Suppressor macrophage treated with lipopolysaccharide for 4 hours (primary cell): ENCODE measurements around the gene MAPK8IP3.
"Not testable (repeated sequence)": the region's sequence is repeated elsewhere in the genome, so short reads cannot be mapped to it uniquely, and the experiment has no call there.

ENCODE experiments used
- DNase-seq: peaks from one replicate; pipeline ENCODE4 v3.0.0-alpha.2; 2020

MAPK8IP3 gene

GRCh38 chr16:1788095-1788707 is 82.2 kb downstream of the MAPK8IP3 start:
- DNase-seq, result no peak

DNA sequence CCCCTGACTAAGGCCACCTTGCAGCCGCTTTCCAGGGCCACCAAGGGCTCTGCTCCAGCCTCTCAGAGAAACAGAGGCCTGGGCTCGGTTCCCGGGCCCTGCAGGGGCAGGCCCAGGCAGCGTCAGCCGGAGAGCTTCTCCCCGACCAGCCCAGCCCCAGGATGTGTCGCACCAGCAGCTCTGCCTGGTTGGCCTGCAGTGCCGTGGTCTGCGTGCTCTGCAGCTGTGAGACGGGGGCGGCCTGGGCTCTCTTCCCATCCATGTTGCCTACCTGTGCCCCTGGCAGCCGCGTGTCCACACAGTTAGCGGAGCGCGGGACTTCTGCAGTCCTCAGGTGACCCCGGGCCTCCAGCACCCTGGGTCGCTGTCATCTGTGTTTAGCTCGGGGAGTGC is 82.7 kb downstream of the MAPK8IP3 start:
- DNase-seq, result no peak

DNA sequence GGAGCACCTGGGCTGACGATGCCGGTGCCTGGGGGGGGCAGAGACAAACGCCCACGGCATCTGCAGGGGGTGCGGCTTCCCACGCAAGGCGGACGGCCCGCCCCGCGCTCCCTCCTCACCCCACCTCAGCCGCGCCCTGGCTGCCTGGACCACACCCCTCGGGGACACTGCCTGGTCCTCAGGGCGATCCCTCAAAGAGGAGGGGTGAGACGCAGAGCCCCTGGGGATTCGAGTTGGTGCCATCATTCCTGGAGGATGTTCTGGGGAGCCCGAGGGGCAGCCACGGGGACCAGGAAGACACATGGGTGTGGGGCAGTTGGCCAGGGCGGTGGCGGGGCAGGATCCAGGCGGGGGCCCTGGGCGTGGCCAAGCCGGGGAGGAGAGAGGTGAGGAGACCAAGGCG is 83.6 kb downstream of the MAPK8IP3 start:
- DNase-seq, result no peak

- no peak for DNase-seq
These were observed 84.2 kb downstream of the MAPK8IP3 start for GRCh38 chr16:1790261-1790610.

GRCh38 chr16:1790611-1791255 is 84.7 kb downstream of the MAPK8IP3 start:
- no peak for DNase-seq

DNA sequence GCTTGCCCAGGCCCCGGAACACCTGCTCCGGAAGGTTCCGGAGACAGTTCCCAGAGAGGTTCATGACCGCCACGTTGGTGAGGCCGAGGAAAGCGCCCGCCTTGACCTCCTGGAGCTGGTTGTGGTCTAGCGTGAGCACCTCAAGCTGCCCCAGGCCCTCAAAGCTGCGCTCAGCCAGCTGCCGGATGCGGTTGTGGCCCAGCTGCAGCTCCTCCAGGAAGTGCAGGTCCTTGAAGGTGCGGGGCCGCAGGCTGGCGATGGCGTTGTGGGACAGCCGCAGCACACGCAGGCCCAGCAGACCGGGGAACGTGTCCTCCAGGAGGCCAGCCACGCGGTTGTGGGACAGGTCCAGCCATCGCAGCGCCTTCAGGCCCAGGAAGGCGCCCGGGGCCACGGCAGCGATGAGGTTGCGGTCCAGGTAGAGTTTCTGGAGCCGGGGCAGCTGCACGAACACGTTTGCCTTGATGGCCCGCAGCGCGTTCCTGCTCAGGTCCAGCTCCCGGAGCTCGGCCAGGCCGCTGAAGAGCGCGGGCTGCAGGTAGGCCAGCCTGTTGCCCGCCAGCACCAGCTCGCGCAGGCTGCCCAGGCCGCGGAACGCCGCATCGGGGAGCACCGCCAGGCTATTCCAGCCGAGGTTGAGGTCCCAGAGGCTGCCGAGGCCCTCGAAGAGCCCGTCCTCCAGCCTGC is 85.4 kb downstream of the MAPK8IP3 start:
- DNase-seq, result no peak

DNA sequence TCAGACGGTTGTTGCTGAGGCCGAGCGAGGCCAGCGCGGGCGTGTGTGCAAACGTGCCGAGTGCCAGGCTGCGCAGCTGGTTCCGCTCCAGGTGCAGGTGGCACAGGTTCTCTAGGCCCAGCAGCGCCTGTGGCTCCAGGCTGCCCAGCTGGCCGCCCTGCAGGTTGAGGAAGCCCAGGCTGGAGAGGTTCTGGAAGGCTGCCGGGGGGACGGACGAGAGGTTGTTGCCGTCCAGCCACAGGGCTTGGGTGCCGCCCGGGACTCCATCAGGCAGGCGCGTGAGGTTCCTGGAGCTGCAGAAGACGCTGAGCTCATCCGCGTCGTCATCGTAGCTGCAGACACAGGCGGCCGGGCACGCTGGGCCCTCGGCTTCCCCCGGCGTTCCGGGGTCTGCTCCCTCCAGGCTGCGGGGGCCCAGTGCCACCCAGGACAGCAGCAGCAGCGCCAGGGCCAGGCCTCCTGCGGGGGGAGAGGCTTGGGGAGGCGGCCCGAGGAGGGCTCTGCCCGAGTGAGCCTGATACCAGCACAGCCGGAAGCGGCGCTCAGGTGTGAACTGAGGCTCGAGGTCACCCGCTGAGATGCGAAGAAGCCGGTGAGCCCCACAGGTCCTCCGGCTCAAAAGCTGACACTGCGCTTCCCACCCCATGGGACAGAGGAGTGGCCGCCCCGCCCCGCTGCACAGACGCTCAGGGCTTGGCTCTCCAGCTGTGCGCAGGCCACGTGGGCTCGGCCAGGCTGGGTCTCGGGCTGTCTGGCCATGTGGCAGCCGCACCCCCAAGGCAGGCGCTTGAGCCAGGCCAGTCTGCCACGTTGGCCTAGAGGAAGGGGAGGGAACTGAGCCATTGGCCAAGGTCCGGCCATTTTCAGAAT is 86.2 kb downstream of the MAPK8IP3 start:
- no peak for DNase-seq

DNA sequence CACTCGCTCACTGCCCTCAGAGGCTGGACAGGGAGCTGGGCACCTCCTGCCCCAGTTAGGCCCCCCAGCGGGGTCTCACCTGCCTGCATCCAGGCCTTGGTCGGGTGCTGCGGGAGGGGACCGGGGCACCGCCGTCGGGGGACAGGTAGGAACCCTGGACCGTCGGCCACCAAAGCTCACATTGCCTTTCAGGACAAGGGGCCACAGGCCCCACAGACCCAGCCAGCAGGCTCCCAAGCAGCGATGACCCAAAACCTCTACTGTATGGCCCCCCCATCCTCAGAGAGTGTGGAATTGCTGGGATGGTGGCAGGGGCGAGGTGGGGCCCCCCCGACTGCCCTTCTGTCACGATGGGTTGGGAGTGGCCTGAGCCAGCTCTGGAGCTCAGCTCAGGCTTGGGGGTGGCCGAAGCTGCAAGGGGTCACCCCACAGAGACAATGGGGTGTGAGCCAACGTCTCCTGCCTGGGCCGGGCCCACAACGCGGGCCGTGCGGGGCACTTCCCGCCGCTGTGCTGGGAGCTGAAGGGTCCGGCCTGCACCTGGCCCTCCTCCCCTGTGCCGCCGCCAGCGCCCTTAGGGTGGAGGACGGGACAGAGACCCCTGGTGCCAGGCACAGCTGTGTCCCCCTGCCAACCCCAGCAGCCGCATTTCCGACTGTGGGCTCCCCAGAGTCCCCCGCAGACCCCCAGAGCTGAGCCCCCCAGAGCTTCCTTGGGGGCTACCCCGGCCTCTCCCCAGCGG is 87.0 kb downstream of the MAPK8IP3 start:
- no peak for DNase-seq

GRCh38 chr16:1793578-1794220 is 87.7 kb downstream of the MAPK8IP3 start, which contains the start of gene IGFALS:
TSS of gene IGFALS (minus strand) at chr16:1793705. CDS start at chr16:1793652, 53 bp downstream.
- DNase-seq, result no peak

DNA sequence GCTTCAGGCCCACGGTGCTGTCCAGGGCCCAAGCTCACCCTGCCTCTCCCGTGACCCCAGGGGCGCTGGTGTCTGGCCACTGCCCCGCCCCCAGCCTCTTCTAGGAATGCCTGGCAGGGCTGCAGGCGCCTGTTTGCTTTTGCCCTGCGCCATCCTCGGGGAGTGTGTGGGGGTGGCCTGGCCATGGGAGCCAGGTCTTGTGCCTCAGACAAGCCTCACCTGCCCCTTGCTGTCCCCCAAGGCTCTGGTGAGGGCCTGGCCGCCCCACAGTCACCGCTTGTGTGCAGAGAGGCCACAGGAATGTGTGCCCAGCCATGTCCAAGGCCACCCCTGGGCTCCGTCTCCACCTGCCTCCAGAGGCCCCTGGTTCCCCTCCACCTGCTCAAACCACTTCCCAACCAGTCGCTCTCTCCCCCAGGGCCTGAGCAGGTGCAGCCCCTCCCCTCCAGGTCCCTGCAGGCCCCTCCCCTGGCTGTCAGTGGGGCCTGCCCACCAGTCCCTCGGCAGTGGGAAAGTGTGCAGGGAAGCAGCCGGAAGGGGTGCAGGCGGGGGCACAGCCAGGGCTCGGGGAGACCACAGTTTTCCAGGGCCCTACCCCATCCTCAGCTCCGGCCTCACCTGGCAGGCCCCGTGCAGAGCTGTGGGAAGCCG is 88.4 kb downstream of the MAPK8IP3 start:
- DNase-seq, result no peak

GRCh38 chr16:1794908-1795666 is 89.1 kb downstream of the MAPK8IP3 start:
- DNase-seq, result no peak

GRCh38 chr16:1799263-1799662 is 93.3 kb downstream of the MAPK8IP3 start:
- not testable (repeated sequence) for DNase-seq

- no peak for DNase-seq
These were observed 94.7 kb downstream of the MAPK8IP3 start for GRCh38 chr16:1800701-1801100.

GRCh38 chr16:1807626-1808025 is 101.6 kb downstream of the MAPK8IP3 start:
- no peak for DNase-seq

- no peak for DNase-seq
These were observed 102.7 kb downstream of the MAPK8IP3 start for GRCh38 chr16:1808691-1809090.

- no peak for DNase-seq
These were observed 103.3 kb downstream of the MAPK8IP3 start for GRCh38 chr16:1809281-1809801.

GRCh38 chr16:1810106-1810505 is 104.1 kb downstream of the MAPK8IP3 start:
- DNase-seq, result no peak

DNA sequence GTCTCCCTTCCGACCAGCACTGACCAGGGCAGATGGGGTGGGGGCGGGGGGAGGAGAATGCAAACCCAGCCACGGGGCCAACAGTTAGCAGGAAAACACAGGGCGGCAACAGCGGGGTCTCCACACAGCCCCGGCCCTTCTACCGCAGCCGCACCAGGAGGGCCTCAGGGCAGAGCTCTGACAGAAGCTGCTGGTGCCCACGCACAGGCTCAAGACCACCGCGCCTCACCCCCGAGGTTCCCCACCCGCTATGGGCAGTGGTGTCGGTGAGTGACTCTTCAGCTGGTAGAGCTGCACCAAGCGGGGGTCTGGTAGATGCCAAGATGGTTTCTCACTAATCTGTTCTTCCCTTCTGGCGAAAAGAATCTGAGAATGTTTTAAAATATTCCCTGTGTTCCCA is 104.5 kb downstream of the MAPK8IP3 start:
- DNase-seq, result no peak

DNA sequence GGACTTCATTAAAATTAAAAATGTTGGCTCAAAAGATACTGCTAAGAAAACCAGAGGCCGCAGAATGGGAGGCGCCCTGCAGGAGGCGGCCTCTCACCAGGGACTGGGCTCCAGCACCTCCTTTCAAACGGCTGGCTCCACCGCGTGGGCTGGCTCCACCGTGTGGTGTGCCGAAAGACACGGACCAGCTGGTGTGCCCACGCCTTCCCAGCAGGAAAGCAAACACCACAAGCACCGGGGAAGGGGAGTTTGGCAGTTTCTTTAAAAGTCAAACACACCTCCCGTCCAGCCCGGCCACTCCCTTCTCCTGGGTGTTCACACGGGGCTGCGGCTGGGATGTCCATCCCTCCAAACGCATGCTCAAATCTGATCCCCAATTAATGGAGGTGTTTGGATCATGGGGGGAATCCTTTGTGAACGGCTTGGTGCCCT is 106.8 kb downstream of the MAPK8IP3 start:
- DNase-seq, result peak; percentile 71

GRCh38 chr16:1815461-1815860 is 109.5 kb downstream of the MAPK8IP3 start:
- no peak for DNase-seq
